HCT116 (cell line): ENCODE results near the gene SLC17A2. TPM values are rescaled to one million over a fixed set of nuclear protein-coding genes. Genes with fewer than 3 reads are reported as not detected.

Experiments
- ATAC-seq: fragments of 200-7000 bp; cut with Tn5 transposase; 2 replicates; pipeline ENCODE4 v1.9.1; 2020; ENCODE audit warnings: mild to moderate bottlenecking, moderate library complexity
- BruUV-seq: library from RNA; stranded (reverse); fragments of 400-500 nt; replicated peaks from 2 replicates; lab custom pipeline; 2021; lab: Mats Ljungman, UMichigan
- CTCF ChIA-PET: fragments of 300-600 bp; sonication (Branson Sonifier 250); formaldehyde crosslinking; loops from one replicate; lab custom pipeline; 2021; ENCODE audit warnings: antibody characterized with exemption; lab: Charles Lee
- POLR2A ChIA-PET: fragments of 300-600, 350-600 bp; sonication (Branson Sonifier 250); formaldehyde crosslinking; loops from one replicate; lab custom pipeline; 2021; ENCODE audit warnings: antibody characterized with exemption; lab: Charles Lee
- RAD21 ChIA-PET, 2 experiments: fragments of 300-600 bp; sonication (Branson Sonifier 250); formaldehyde crosslinking; loops; one replicate each; lab custom pipeline; 2023; ENCODE audit warnings: low total read pairs in 2 of 2; ENCODE audit not compliant: uncharacterized antibody in 2 of 2, unreplicated experiment in 2 of 2, low non-redundant PET in 1 of 2; lab: Charles Lee
- DNase-seq: peaks from one replicate; pipeline ENCODE4 v3.0.0-alpha.2; 2010; ENCODE audit warnings: low read depth, low spot score
- H2AFZ ChIP-seq: fragments of 200-600 bp; shearing (Covaris generic), sonication (generic); 2 replicates; pipeline ENCODE4 v1.6.1; 2017; ENCODE audit warnings: low read depth, mixed run types, mixed read lengths, antibody characterized with exemption, low read length; ENCODE audit not compliant: poor library complexity, severe bottlenecking
- H3K27ac ChIP-seq: 2 replicates; pipeline ENCODE4 v1.5.1; 2012; ENCODE audit warnings: low read depth, low read length
- H3K27me3 ChIP-seq: fragments of 200-600 bp; sonication (generic); 2 replicates; pipeline ENCODE4 v1.6.1; 2016; ENCODE audit warnings: mixed run types, low read length, mixed read lengths; ENCODE audit not compliant: insufficient read depth
- H3K36me3 ChIP-seq, 2 experiments: fragments of 200-500 bp in 1 of 2; fragments of 200-600 bp in 1 of 2; sonication (Bioruptor generic) in 1 of 2; sonication (generic) in 1 of 2; 2 replicates each; pipeline versions ENCODE4 v1.5.1 to v1.6.1; 2014 to 2016; ENCODE audit warnings: low read length in 2 of 2, inconsistent platforms in 1 of 2, mixed read lengths in 1 of 2, mixed run types in 1 of 2; ENCODE audit not compliant: insufficient read depth in 2 of 2, control insufficient read depth in 1 of 2
- H3K4me1 ChIP-seq, 2 experiments: fragments of 200-600 bp in 1 of 2; sonication (generic) in 1 of 2; 2 replicates each; pipeline versions ENCODE4 v1.5.1 to v1.6.1; 2012 to 2017; ENCODE audit warnings: low read length in 2 of 2, inconsistent platforms in 1 of 2, mild to moderate bottlenecking in 1 of 2, mixed read lengths in 1 of 2, mixed run types in 1 of 2, moderate library complexity in 1 of 2; ENCODE audit not compliant: insufficient read depth in 2 of 2, control insufficient read depth in 1 of 2
- H3K4me2 ChIP-seq: fragments of 200-600 bp; sonication (generic); 2 replicates; pipeline ENCODE4 v1.6.1; 2017; ENCODE audit warnings: mixed run types, low read length, mixed read lengths
- H3K4me3 ChIP-seq, 2 experiments: fragments of 200-600 bp in 1 of 2; sonication (generic) in 1 of 2; replicated peaks in 1 of 2; 2 replicates each; pipeline ENCODE4 v1.5.1; 2011 to 2016; ENCODE audit warnings: low read length in 2 of 2, control low read depth in 1 of 2, low read depth in 1 of 2, mild to moderate bottlenecking in 1 of 2, mixed read lengths in 1 of 2, mixed run types in 1 of 2
- H3K79me2 ChIP-seq: fragments of 200-600 bp; sonication (generic); 2 replicates; pipeline ENCODE4 v1.6.1; 2017; ENCODE audit warnings: mild to moderate bottlenecking, mixed run types, low read length, moderate library complexity, mixed read lengths; ENCODE audit not compliant: insufficient read depth
- H3K9ac ChIP-seq: fragments of 200-600 bp; sonication (generic); 2 replicates; pipeline ENCODE4 v1.6.1; 2016; ENCODE audit warnings: low read length, mixed read lengths
- H3K9me2 ChIP-seq: fragments of 200-600 bp; sonication (generic), shearing (Covaris generic); 2 replicates; pipeline ENCODE4 v1.6.1; 2017; ENCODE audit warnings: mixed run types, mild to moderate bottlenecking, moderate library complexity; ENCODE audit not compliant: insufficient read depth
- H3K9me3 ChIP-seq, 2 experiments: fragments of 200-500 bp in 1 of 2; fragments of 200-600 bp in 1 of 2; sonication (Bioruptor generic) in 1 of 2; sonication (generic) in 1 of 2; 2 replicates each; pipeline ENCODE4 v1.6.1; 2014 to 2017; ENCODE audit warnings: low read length in 2 of 2, mixed read lengths in 2 of 2, inconsistent platforms in 1 of 2, low read depth in 1 of 2, mild to moderate bottlenecking in 1 of 2, mixed run types in 1 of 2, moderate library complexity in 1 of 2; ENCODE audit not compliant: control insufficient read depth in 1 of 2, insufficient read depth in 1 of 2
- H4K20me1 ChIP-seq: fragments of 200-600 bp; sonication (generic), shearing (Covaris generic); 2 replicates; pipeline ENCODE4 v1.6.1; 2017; ENCODE audit warnings: mixed run types, mild to moderate bottlenecking, moderate library complexity; ENCODE audit not compliant: insufficient read depth
- CBX3 ChIP-seq: IDR thresholded peaks from 2 replicates; pipeline ENCODE4 v1.6.1; 2012; ENCODE audit warnings: low read depth
- EZH2 ChIP-seq: fragments of 200-600 bp; sonication (generic); IDR thresholded peaks from 2 replicates; pipeline ENCODE4 v1.6.1; 2017; ENCODE audit warnings: antibody characterized with exemption, mixed run types
- FOSL1 ChIP-seq: IDR thresholded peaks from 2 replicates; pipeline ENCODE4 v1.6.1; 2012; ENCODE audit warnings: low read depth
- POLR2AphosphoS5 ChIP-seq: IDR thresholded peaks from 2 replicates; pipeline ENCODE4 v1.6.1; 2011; ENCODE audit warnings: mild to moderate bottlenecking, low read depth, low read length, moderate library complexity
- RAD21 ChIP-seq: IDR thresholded peaks from 2 replicates; pipeline ENCODE4 v1.6.1; 2012; ENCODE audit warnings: low read depth, mild to moderate bottlenecking
- SP1 ChIP-seq: IDR thresholded peaks from 2 replicates; pipeline ENCODE4 v1.6.1; 2012; ENCODE audit warnings: low read depth
- SRF ChIP-seq: IDR thresholded peaks from 2 replicates; pipeline ENCODE4 v1.6.1; 2012; ENCODE audit warnings: low read depth
- TCF7L2 ChIP-seq: IDR thresholded peaks from 2 replicates; pipeline ENCODE4 v1.7.0; 2011; ENCODE audit warnings: borderline replicate concordance, inconsistent platforms; ENCODE audit not compliant: insufficient read depth, insufficient read length; ENCODE audit errors: extremely low read depth
- intact Hi-C: fragments of 100-400 bp; cut with micrococcal nuclease; formaldehyde crosslinking; loops from 2 replicates; pipeline ENCODE4 v1.10.0; 2022
- total RNA-seq: library from RNA; stranded (reverse); gene quantifications from one replicate; pipeline ENCODE4 v1.2.1, GENCODE V29; 2021; ENCODE audit not compliant: unreplicated experiment
- TF ChIP-seq, protein P1 (sequence below): IDR thresholded peaks from 2 replicates; pipeline ENCODE4 v1.6.1; 2012
- TF ChIP-seq, protein P2 (sequence below): IDR thresholded peaks from 2 replicates; pipeline ENCODE4 v1.6.1; 2012; ENCODE audit warnings: low read depth
- TF ChIP-seq, protein P3 (sequence below), 3 experiments: fragments of 200-600 bp in 1 of 3; sonication (generic) in 1 of 3; IDR thresholded peaks in 2 of 3; conservative IDR thresholded peaks in 1 of 3; 2 replicates each; pipeline ENCODE4 v1.5.1; 2012 to 2017; ENCODE audit warnings: low read depth in 2 of 3, low read length in 2 of 3, antibody characterized with exemption in 1 of 3, borderline replicate concordance in 1 of 3, control low read depth in 1 of 3, mild to moderate bottlenecking in 1 of 3, mixed read lengths in 1 of 3, mixed run types in 1 of 3, moderate library complexity in 1 of 3; ENCODE audit not compliant: insufficient read depth in 1 of 3
- TF ChIP-seq, protein P4 (sequence below): IDR thresholded peaks from 2 replicates; pipeline ENCODE4 v1.6.1; 2011; ENCODE audit warnings: mild to moderate bottlenecking, low read length, moderate library complexity; ENCODE audit not compliant: insufficient replicate concordance; ENCODE audit errors: extremely low read depth

The SLC17A2 gene
- total RNA-seq, 1 experiment from 2014 or later, result not detected

DNA sequence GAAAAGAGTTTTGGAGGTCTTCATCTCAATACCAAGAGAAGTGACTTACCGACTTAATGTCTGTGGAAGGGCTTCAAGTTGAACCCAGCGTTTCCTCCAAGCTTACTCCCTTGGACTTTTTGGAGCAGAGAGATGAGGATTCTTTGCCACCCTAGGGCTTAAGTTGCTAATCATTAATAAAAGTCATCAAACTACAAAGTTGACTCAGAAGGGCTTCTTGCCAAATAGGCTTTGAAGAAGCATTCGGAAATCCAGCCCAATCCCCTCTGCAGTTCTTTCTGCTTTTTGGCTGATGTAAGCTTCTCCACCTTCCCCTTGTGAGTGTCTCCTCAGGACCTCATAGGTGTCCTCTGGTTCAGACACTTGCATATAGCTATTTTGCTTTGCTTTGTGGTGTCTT lies 56.4 kb downstream of the SLC17A2 start, which contains the start of gene SLC17A3:
SLC17A3 (minus strand) TSS at position 126 of the 400 bp plus-strand sequence. CDS start 5,856 bp downstream, outside the sequence.
- no peak for DNase-seq
- Histone ChIP-seq H2AFZ (no peak within 1 kb of the TSS), H3K9me2 (no peaks in the 10 kb centered on the region), H3K4me3 (no peak within 1 kb of the TSS), H3K27me3 (no peaks in the 10 kb centered on the region), H3K4me2 (no peak within 1 kb of the TSS), H3K4me1 (no peaks in the 10 kb centered on the region), H3K9me3 (no peaks in the 10 kb centered on the region), H3K36me3 (no peaks in the 10 kb centered on the region), H3K27ac (no peak within 1 kb of the TSS), H3K79me2 (no peaks in the 10 kb centered on the region), H4K20me1 (no peaks in the 10 kb centered on the region), H3K9ac (no peak within 1 kb of the TSS)
- no TSS peak for BruUV-seq
- intact Hi-C loops, result no loop called here
- no peak for ATAC-seq
- no peak for TF ChIP-seq CBX3
- no peak for TF ChIP-seq EZH2
- TF ChIP-seq SP1, result no peak
- ChIA-PET RAD21 (no interaction called here), POLR2A (no interaction called here), CTCF (no interaction called here)

DNA sequence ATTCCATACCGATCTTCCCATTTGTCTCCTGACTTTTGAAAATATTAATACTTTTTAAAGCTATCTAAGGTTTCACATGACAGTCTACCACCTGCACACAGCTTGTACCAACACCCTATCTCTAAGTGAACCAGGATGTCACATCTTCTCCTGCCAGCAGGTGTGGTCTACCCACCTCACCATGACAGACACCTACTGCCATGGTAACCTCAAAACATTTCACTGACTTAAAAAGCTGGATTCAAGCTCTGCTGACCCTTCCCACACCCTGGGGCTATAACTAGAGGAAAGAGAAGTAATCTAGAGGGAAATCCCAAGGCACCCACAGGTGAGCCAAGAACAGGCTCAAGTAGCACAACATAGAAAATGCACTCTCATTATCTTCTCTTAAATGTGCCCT lies 57.7 kb downstream of the SLC17A2 start:
- BruUV-seq, result no TSS peak
- Histone ChIP-seq H3K4me3 (no peak overlapping the region), H3K36me3 (no peaks in the 10 kb centered on the region), H3K27me3 (no peaks in the 10 kb centered on the region), H3K27ac (no peak overlapping the region), H3K79me2 (no peaks in the 10 kb centered on the region), H4K20me1 (no peaks in the 10 kb centered on the region), H3K9me3 (no peaks in the 10 kb centered on the region), H2AFZ (no peak overlapping the region), H3K9ac (no peak overlapping the region), H3K9me2 (no peaks in the 10 kb centered on the region), H3K4me1 (no peaks in the 10 kb centered on the region), H3K4me2 (no peak overlapping the region)
- ChIA-PET POLR2A (no interaction called here), CTCF (no interaction called here), RAD21 (no interaction called here)
- ATAC-seq, result no peak
- DNase-seq, result no peak
- intact Hi-C loops, result no loop called here
- TF ChIP-seq EZH2 (no peak), SRF (no peak), CBX3 (no peak), SP1 (no peak), FOSL1 (no peak), POLR2AphosphoS5 (no peak), RAD21 (no peak), TCF7L2 (no peak)
- TF ChIP-seq, protein P1, sequence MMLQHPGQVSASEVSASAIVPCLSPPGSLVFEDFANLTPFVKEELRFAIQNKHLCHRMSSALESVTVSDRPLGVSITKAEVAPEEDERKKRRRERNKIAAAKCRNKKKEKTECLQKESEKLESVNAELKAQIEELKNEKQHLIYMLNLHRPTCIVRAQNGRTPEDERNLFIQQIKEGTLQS, result no peak
- TF ChIP-seq, protein P2, sequence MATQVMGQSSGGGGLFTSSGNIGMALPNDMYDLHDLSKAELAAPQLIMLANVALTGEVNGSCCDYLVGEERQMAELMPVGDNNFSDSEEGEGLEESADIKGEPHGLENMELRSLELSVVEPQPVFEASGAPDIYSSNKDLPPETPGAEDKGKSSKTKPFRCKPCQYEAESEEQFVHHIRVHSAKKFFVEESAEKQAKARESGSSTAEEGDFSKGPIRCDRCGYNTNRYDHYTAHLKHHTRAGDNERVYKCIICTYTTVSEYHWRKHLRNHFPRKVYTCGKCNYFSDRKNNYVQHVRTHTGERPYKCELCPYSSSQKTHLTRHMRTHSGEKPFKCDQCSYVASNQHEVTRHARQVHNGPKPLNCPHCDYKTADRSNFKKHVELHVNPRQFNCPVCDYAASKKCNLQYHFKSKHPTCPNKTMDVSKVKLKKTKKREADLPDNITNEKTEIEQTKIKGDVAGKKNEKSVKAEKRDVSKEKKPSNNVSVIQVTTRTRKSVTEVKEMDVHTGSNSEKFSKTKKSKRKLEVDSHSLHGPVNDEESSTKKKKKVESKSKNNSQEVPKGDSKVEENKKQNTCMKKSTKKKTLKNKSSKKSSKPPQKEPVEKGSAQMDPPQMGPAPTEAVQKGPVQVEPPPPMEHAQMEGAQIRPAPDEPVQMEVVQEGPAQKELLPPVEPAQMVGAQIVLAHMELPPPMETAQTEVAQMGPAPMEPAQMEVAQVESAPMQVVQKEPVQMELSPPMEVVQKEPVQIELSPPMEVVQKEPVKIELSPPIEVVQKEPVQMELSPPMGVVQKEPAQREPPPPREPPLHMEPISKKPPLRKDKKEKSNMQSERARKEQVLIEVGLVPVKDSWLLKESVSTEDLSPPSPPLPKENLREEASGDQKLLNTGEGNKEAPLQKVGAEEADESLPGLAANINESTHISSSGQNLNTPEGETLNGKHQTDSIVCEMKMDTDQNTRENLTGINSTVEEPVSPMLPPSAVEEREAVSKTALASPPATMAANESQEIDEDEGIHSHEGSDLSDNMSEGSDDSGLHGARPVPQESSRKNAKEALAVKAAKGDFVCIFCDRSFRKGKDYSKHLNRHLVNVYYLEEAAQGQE, result no peak
- TF ChIP-seq, protein P3, sequence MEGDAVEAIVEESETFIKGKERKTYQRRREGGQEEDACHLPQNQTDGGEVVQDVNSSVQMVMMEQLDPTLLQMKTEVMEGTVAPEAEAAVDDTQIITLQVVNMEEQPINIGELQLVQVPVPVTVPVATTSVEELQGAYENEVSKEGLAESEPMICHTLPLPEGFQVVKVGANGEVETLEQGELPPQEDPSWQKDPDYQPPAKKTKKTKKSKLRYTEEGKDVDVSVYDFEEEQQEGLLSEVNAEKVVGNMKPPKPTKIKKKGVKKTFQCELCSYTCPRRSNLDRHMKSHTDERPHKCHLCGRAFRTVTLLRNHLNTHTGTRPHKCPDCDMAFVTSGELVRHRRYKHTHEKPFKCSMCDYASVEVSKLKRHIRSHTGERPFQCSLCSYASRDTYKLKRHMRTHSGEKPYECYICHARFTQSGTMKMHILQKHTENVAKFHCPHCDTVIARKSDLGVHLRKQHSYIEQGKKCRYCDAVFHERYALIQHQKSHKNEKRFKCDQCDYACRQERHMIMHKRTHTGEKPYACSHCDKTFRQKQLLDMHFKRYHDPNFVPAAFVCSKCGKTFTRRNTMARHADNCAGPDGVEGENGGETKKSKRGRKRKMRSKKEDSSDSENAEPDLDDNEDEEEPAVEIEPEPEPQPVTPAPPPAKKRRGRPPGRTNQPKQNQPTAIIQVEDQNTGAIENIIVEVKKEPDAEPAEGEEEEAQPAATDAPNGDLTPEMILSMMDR (IDR thresholded peaks at IDR 0.05 in 2 of 3, conservative IDR thresholded peaks at IDR 0.05 in 1 of 3; ENCODE audit: borderline replicate concordance in 1 of 3, insufficient read depth in 1 of 3, low read depth in 2 of 3, low read length in 2 of 3), result no peak
- TF ChIP-seq, protein P4, sequence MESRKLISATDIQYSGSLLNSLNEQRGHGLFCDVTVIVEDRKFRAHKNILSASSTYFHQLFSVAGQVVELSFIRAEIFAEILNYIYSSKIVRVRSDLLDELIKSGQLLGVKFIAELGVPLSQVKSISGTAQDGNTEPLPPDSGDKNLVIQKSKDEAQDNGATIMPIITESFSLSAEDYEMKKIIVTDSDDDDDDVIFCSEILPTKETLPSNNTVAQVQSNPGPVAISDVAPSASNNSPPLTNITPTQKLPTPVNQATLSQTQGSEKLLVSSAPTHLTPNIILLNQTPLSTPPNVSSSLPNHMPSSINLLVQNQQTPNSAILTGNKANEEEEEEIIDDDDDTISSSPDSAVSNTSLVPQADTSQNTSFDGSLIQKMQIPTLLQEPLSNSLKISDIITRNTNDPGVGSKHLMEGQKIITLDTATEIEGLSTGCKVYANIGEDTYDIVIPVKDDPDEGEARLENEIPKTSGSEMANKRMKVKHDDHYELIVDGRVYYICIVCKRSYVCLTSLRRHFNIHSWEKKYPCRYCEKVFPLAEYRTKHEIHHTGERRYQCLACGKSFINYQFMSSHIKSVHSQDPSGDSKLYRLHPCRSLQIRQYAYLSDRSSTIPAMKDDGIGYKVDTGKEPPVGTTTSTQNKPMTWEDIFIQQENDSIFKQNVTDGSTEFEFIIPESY, result no peak
